ENCODE data around the gene RIC3.

DNA sequence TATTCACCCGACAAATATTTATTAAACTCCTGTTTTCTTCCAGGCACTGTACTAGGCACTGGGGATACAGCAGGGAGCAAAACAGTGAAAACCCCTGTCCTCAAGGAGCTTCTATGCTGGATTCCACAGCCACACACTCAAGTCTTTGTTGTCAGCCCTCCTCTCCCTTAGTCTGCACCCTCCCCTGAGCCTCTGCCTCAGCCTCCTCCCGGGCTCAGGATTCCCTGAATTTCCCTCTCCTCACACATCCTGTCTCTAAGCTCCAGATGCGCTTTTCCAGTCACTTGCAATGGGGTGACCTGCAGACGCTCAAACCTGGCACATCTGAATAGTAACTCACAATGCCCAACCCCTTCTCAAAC is 101.3 kb downstream of the RIC3 start:
- TF ChIP-seq POLR2A (IDR thresholded peaks at IDR 0.05) (no peak), CTCF (IDR thresholded peaks at IDR 0.05) (no peak), POLR2AphosphoS5 (IDR thresholded peaks at IDR 0.05; ENCODE audit: insufficient read depth in 1 of 2, low read depth in 1 of 2) (no peak)
